OCI-LY3 (cell line): ENCODE results near the gene LGMN.

Source experiments
- H2AFZ ChIP-seq: fragments of 200-600, 300-600 bp; shearing (Covaris generic); 2 replicates; pipeline ENCODE4 v1.6.0; 2014; ENCODE audit warnings: antibody characterized with exemption, low read depth, low read length
- H3K27ac ChIP-seq: fragments of 200-600, 300-600 bp; sonication (generic); 2 replicates; pipeline ENCODE4 v1.5.1; 2014; ENCODE audit warnings: mild to moderate bottlenecking, low read length, moderate library complexity, mixed read lengths
- H3K27me3 ChIP-seq: fragments of 200-600, 300-600 bp; sonication (generic); 2 replicates; pipeline ENCODE4 v1.6.1; 2014; ENCODE audit warnings: low read depth, low read length, mixed read lengths
- H3K36me3 ChIP-seq: fragments of 200-600, 300-600 bp; sonication (generic); replicated peaks from 2 replicates; pipeline ENCODE3; 2014; ENCODE audit warnings: low read depth, low read length, mixed read lengths
- H3K4me1 ChIP-seq: fragments of 300-600, 200-600 bp; sonication (generic); 2 replicates; pipeline ENCODE4 v1.6.1; 2014; ENCODE audit warnings: low read length, mixed read lengths
- H3K4me2 ChIP-seq: fragments of 200-600, 300-600 bp; sonication (generic); 2 replicates; pipeline ENCODE4 v1.6.1; 2014; ENCODE audit warnings: low read length, mixed read lengths
- H3K4me3 ChIP-seq: fragments of 300-600, 200-600 bp; sonication (generic); 2 replicates; pipeline ENCODE4 v1.5.1; 2014; ENCODE audit warnings: antibody characterized with exemption, mild to moderate bottlenecking, low read length, moderate library complexity
- H3K79me2 ChIP-seq: fragments of 300-600, 200-600 bp; shearing (Covaris generic); 2 replicates; pipeline ENCODE4 v1.6.1; 2014; ENCODE audit warnings: mild to moderate bottlenecking, low read length, mixed read lengths
- H3K9ac ChIP-seq: fragments of 300-600, 200-600 bp; shearing (Covaris generic); 2 replicates; pipeline ENCODE4 v1.6.0; 2014; ENCODE audit warnings: mild to moderate bottlenecking, low read length, moderate library complexity
- H3K9me3 ChIP-seq: fragments of 200-600, 300-600 bp; shearing (Covaris generic); 2 replicates; pipeline ENCODE4 v1.6.1; 2014; ENCODE audit warnings: low read length, mixed read lengths; ENCODE audit not compliant: insufficient read depth
- H4K20me1 ChIP-seq: fragments of 200-600, 300-600 bp; sonication (generic); 2 replicates; pipeline ENCODE4 v1.6.1; 2016; ENCODE audit warnings: low read length, mixed read lengths; ENCODE audit not compliant: insufficient read depth
- EZH2phosphoT487 ChIP-seq: fragments of 200-600 bp; shearing (Covaris generic); IDR thresholded peaks from 2 replicates; pipeline ENCODE4 v1.6.1; 2018; ENCODE audit warnings: antibody characterized with exemption, mixed run types, low read depth
- TF ChIP-seq, protein P1 (sequence below): fragments of 200-600, 300-600 bp; sonication (generic); IDR thresholded peaks from 2 replicates; pipeline ENCODE4 v1.5.1; 2014; ENCODE audit warnings: antibody characterized with exemption, low read length, low read depth

Gene LGMN

DNA sequence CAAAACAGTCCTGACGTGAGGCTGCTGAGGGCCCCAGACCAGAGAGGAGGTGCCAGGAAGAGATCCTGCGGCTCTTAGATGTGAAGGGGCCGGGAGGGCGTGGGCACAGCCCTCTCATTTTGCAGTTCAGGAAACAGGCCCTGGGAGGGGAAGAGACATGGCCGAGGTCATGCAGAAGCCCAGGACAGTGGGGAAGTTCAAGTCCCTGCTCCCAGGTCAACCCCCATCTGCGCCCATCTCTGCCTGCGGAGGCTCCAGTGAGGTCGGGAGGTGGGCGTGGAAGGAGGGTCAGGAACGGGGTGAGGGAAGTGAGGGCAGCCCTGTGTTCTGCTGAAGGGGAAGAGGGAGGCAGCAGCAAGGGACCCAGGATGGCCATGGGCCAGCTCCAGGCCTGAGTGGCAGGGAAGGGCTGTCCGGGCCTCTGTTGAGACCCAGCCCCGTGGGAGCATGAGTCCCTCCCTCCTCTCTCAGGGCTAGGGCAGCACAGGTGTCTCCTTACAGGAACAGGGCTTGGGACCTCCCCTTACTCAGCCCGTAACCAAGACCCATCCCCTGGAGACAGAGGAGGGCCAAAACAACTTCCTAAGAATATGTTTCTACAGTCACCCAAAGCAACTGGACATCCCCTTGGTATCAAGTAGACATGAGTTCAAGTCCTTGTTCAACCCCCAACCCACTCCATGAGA lies 90.8 kb downstream of the LGMN start:
- Histone ChIP-seq H3K4me2 (no peak overlapping the region), H3K4me1 (peaks cover 21% of the 10 kb centered on the region), H3K27me3 (no peaks in the 10 kb centered on the region), H4K20me1 (no peaks in the 10 kb centered on the region), H3K36me3 (peaks cover 8% of the 10 kb centered on the region), H3K27ac (no peak overlapping the region), H3K9ac (no peak overlapping the region), H3K4me3 (no peak overlapping the region), H3K9me3 (no peaks in the 10 kb centered on the region), H3K79me2 (no peaks in the 10 kb centered on the region), H2AFZ (no peak overlapping the region)
- TF ChIP-seq EZH2phosphoT487 = no peak

DNA sequence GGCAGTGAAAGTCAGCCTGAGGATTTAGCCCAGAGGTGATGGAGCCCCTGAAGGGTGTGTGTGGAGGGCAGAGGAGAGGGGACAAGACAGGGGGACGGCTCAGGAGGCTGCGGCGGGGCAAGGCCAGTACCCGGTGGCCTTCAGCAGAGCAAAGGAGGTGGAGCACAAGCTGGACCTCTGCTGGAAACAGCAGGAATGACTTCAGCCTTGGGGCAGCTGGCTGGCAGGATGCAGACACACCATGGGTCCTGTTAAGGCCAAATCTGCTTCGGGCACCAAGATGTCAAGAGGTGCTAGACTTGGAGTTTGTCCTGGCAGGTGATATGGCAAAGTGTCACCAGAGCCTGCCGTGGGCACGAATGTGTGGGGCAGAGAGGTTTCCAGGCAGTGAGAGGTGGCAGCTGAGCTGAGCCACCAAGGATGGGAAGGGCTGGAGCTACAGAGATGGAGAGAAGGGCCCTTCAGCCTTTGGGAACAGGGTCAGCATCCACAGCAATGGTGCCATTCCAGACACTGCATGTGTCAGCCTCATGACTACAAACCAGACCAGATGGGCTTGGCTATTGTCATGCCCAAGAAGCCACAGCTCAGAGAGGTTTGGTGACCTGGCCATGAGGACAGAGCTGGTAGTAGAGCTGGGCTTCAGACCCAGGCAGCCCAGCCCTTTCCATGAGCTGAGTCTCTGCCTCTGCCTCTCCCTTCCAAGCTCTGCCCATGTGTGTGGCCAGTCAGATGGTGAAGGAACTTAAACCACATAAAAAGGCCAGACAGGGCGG lies 91.9 kb downstream of the LGMN start:
- Histone ChIP-seq H3K36me3 (peaks cover 8% of the 10 kb centered on the region), H3K4me3 (no peak overlapping the region), H3K27me3 (no peaks in the 10 kb centered on the region), H3K9ac (no peak overlapping the region), H2AFZ (no peak overlapping the region), H3K79me2 (no peaks in the 10 kb centered on the region), H3K27ac (no peak overlapping the region), H4K20me1 (no peaks in the 10 kb centered on the region), H3K9me3 (no peaks in the 10 kb centered on the region), H3K4me1 (peaks cover 27% of the 10 kb centered on the region), H3K4me2 (no peak overlapping the region)
- TF ChIP-seq, protein P1, sequence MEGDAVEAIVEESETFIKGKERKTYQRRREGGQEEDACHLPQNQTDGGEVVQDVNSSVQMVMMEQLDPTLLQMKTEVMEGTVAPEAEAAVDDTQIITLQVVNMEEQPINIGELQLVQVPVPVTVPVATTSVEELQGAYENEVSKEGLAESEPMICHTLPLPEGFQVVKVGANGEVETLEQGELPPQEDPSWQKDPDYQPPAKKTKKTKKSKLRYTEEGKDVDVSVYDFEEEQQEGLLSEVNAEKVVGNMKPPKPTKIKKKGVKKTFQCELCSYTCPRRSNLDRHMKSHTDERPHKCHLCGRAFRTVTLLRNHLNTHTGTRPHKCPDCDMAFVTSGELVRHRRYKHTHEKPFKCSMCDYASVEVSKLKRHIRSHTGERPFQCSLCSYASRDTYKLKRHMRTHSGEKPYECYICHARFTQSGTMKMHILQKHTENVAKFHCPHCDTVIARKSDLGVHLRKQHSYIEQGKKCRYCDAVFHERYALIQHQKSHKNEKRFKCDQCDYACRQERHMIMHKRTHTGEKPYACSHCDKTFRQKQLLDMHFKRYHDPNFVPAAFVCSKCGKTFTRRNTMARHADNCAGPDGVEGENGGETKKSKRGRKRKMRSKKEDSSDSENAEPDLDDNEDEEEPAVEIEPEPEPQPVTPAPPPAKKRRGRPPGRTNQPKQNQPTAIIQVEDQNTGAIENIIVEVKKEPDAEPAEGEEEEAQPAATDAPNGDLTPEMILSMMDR = no peak
- no peak for TF ChIP-seq EZH2phosphoT487

DNA sequence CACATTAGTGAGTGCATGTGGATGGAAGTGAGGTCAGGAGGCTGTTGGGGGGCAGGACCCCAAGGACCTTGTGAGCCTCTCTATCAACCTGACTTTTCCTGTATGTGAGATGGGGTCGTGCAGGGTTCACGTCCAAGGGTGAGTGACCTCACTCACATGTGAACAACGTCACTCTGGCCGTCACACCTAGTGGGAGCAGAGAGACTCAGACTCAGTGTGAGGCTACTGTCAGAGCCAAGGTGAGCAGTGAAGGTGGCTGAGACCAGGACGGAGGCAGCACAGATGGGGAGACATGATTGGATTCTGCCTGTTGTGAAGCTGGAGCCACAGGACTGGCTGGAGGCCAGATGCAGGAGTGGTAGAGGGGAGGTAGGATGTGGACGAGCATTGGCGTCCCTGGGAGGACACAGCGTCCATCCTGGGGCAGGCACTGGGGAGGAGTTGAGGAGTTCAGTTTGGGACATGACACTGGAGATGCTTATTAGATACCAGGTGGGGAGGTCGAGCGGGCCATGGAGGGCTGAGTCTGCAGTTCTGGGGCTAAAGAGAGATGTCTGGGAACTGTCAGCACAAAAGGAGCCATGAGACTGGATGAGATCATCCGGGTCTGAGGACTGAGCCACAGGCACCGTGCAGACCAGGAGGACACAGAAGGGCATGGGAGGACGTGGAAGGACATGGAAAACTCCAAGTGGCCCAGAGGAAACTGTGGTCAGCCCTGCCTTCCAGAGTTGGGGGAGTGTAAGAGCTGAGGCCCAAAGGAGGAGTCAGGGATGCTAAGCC lies 92.8 kb downstream of the LGMN start:
- Histone ChIP-seq H3K36me3 (peaks cover 7% of the 10 kb centered on the region), H3K4me2 (no peak overlapping the region), H3K9ac (no peak overlapping the region), H3K4me3 (no peak overlapping the region), H3K27ac (no peak overlapping the region), H3K27me3 (no peaks in the 10 kb centered on the region), H3K79me2 (no peaks in the 10 kb centered on the region), H3K4me1 (peaks cover 34% of the 10 kb centered on the region), H3K9me3 (no peaks in the 10 kb centered on the region), H4K20me1 (no peaks in the 10 kb centered on the region), H2AFZ (no peak overlapping the region)
- TF ChIP-seq EZH2phosphoT487 = no peak
- TF ChIP-seq, protein P1 = no peak

DNA sequence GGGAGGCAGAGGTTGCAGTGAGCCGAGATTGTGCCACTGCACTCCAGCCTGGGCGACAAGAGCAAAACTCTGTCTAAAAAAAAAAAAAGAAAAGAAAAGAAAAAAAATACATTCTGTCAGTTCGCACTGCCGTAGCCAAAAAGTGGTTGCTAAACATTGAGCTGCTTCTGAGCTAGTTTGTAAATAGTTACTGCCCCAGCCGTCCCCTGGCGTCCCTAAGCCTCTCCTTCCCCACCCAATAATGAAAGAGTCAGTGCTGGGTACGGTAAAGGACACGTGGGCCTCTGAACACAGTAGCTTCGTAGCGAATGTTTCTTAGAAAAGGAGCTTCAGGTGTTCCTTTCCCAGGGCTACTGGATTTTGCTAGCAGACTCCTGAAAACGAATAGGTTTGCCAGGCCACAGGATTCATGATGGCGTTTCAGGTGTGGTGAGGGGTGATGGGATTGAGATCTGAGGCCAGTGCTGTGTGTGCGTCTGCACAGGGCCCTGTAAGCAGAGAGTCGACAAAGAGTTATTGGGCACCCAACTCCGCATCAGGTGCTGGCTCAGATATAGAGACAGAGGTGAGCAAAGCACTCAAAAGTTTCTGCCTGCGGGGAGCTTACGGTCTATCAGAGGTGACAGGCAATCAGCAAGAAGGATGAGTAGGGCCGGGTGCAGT lies 94.1 kb downstream of the LGMN start:
- Histone ChIP-seq H3K79me2 (no peaks in the 10 kb centered on the region), H3K27ac (no peak overlapping the region), H4K20me1 (no peaks in the 10 kb centered on the region), H3K4me2 (no peak overlapping the region), H3K4me1 (peaks cover 23% of the 10 kb centered on the region), H3K36me3 (no peaks in the 10 kb centered on the region), H3K9ac (no peak overlapping the region), H3K9me3 (no peaks in the 10 kb centered on the region), H3K4me3 (no peak overlapping the region), H2AFZ (no peak overlapping the region), H3K27me3 (no peaks in the 10 kb centered on the region)
- TF ChIP-seq, protein P1 = no peak
- TF ChIP-seq EZH2phosphoT487 = no peak
